ENCODE results near the gene CLIP2.
A peak's percentile ranks its signal among the peaks of the same experiment; 100 is the strongest.
"Not testable (repeated sequence)": the region's sequence is repeated elsewhere in the genome, so short reads cannot be mapped to it uniquely, and the experiment has no call there.

The CLIP2 gene

DNA sequence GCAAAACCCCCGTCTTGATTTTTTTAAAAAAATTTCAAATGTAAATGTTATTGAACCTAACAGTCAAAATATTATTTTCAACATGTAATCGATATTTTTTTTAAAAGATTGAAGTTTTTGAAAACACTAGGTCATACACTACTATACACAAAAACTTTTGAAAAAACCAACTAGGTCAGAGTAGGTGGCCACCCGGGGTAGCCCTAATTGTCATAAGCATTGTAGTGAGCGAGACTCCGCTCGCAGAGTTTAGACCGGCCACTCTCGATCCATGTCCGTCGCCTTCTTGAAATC lies 35.4 kb upstream of the CLIP2 start:
- H3K4me3 ChIP-seq (ENCODE audit: low read length) = peak overlapping the region; percentile 94
- TF ChIP-seq, protein P1, sequence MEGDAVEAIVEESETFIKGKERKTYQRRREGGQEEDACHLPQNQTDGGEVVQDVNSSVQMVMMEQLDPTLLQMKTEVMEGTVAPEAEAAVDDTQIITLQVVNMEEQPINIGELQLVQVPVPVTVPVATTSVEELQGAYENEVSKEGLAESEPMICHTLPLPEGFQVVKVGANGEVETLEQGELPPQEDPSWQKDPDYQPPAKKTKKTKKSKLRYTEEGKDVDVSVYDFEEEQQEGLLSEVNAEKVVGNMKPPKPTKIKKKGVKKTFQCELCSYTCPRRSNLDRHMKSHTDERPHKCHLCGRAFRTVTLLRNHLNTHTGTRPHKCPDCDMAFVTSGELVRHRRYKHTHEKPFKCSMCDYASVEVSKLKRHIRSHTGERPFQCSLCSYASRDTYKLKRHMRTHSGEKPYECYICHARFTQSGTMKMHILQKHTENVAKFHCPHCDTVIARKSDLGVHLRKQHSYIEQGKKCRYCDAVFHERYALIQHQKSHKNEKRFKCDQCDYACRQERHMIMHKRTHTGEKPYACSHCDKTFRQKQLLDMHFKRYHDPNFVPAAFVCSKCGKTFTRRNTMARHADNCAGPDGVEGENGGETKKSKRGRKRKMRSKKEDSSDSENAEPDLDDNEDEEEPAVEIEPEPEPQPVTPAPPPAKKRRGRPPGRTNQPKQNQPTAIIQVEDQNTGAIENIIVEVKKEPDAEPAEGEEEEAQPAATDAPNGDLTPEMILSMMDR (conservative IDR thresholded peaks at IDR 0.05; ENCODE audit: low read length) = no peak
- DNase-seq (ENCODE audit: low read depth) = no peak

DNA sequence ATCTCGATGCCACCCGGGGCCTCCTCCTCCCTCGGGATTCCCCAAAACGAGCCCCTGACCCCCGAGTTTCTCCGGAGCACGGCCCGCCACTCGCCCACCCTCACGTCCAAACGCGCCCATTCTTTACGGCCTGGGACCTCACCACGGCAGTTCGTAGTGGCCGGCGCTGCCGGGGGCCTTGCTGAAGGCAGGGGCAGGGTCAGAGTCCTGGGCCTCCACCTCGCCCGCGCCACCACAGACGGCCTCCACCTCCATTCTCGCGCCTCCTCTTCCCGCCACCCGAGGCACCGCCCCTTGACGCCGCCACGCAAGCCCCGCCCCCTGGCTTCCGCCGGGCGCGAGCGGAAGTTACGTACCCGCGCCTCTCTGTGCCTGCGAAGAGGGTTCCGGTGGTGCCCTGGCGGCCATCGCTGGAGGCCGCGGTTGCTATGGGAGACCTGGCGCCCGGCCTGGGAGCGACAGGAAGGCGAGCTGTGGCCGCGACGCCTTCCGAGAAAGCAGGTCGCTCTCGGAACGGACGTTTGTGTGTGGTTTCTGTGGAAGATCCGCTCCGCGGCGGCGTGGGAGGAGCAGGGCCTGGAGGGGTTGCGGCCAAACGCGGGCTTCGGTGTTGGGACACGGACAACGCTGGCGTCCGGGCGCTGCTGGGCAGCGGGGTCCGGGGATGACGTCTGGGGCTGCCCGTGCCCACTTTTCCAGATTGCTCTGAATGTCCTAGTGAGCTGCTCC lies 34.9 kb upstream of the CLIP2 start, which contains the start of gene RFC2:
RFC2 (minus strand) TSS at position 271 of the 729 bp plus-strand sequence; CDS start at position 255, 16 bp downstream.
- DNase-seq (ENCODE audit: low read depth) = peak; percentile 97
- peak within 1 kb of the TSS; percentile 94 for H3K4me3 ChIP-seq (ENCODE audit: low read length)
- TF ChIP-seq, protein P1 (conservative IDR thresholded peaks at IDR 0.05; ENCODE audit: low read length) = no peak; the same call in 1 of the 2 replicates

DNA sequence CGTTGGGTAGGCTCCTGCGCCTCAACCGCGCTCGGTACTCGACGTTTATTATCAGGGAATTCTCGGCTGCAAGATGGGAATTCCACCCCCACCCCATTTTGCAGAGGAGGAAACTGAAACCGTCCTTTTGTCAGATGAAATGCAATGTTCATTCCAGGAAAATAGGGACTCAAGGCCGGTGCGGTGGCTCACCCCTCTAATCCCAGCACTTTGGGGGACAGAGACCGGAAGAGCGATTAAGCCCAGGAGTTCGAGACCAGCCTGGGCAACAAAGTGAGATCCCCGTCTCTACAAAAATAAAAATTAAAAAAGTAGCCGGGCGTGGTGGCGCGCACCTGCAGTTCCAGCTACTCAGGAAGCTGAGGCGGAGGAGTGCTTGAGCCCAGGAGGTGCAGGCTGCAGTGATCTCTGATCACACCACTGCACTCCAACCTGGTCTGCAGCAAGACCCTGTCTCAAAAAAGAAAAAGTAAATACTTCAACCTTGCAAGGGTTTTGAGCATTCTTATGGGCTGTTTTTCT lies 34.3 kb upstream of the CLIP2 start:
- TF ChIP-seq, protein P1 (conservative IDR thresholded peaks at IDR 0.05; ENCODE audit: low read length) = no peak
- H3K4me3 ChIP-seq (ENCODE audit: low read length) = peak overlapping the region; percentile 94
- no peak for DNase-seq (ENCODE audit: low read depth)

DNA sequence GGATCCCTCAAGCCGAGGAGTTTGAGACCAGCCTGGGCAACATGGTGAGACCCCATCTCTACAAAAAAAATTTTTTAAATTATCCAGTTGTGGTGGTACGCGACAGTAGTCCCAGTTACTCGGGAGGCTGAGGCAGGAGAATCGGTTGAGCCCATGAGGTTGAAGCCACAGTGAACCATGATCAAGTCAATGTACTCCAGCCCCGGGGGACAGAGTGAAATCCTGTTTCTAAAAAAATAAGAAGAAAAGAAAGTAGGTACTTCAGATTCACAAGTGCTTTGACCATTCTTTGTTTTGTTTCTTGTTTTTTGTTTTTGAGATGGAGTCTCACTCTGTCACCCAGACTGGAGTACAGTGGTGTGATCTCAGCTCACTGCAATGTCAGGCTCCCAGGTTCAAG lies 33.7 kb upstream of the CLIP2 start:
- DNase-seq (ENCODE audit: low read depth) = not testable (repeated sequence)
- H3K4me3 ChIP-seq (ENCODE audit: low read length) = peak overlapping the region; percentile 94

DNA sequence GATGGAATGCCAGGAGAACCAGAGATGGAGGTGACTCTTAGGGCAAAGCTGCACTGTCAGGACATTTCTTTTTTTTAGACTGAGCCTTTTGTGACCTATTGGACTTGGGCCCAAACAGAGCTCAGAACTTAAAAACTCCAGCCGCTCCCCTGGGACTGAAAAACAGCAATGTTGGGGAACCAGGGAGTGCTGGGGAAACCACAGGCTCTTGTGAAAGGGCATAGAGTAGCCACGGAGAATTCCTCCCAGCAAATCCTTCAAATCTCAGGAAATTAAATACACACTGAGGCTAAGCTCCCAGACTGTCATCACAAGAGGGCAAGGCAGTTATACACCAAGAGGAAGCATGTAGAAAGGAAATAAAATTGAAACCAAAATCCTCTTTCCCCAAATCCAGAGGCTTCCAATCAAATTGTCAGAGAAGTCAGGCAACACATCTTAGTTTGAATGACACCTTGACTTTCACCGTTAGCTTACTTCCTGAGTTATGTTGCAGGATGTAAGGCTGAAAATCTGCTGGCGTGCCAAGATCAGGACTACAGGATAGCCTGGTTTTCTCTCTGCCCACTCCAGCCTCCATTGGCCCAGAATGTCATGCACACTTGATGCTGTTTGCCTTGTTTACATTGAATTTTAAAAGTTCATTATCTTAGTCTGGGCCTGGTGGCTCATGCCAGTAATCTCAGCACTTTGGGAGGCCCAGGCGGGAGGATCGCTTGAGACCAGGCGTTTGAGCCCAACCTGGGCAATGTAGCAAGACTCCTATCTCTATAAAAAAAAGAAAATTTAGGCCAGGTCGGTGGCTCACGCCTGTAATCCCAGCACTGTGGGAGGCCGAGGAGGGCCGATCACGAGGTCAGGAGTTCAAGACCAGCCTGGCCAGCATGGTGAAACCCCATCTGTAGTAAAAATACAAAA lies 32.5 kb upstream of the CLIP2 start:
- TF ChIP-seq, protein P1 (conservative IDR thresholded peaks at IDR 0.05; ENCODE audit: low read length) = no peak
- H3K4me3 ChIP-seq (ENCODE audit: low read length) = no peak overlapping the region
- DNase-seq (ENCODE audit: low read depth) = peak; percentile 97

DNA sequence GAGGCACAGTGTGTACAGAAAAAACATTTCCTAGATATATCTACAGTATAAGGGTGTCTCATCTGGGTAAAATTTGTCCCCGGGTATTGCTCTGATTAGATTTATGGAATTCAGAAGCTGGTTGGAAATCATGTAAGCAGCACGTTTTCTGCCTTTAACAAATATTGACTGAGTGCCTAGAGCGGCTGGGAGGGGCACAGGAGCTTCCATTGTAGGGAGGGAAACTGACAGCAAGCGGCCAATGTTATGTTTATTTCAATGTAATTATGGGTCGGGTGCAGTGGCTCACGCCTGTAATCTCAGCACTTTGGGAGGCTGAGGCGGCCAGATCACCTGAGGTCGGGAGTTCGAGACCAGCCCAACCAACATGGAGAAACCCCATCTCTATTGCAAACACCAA lies 30.6 kb upstream of the CLIP2 start:
- no peak for DNase-seq (ENCODE audit: low read depth)
- TF ChIP-seq, protein P1 (conservative IDR thresholded peaks at IDR 0.05; ENCODE audit: low read length) = no peak

DNA sequence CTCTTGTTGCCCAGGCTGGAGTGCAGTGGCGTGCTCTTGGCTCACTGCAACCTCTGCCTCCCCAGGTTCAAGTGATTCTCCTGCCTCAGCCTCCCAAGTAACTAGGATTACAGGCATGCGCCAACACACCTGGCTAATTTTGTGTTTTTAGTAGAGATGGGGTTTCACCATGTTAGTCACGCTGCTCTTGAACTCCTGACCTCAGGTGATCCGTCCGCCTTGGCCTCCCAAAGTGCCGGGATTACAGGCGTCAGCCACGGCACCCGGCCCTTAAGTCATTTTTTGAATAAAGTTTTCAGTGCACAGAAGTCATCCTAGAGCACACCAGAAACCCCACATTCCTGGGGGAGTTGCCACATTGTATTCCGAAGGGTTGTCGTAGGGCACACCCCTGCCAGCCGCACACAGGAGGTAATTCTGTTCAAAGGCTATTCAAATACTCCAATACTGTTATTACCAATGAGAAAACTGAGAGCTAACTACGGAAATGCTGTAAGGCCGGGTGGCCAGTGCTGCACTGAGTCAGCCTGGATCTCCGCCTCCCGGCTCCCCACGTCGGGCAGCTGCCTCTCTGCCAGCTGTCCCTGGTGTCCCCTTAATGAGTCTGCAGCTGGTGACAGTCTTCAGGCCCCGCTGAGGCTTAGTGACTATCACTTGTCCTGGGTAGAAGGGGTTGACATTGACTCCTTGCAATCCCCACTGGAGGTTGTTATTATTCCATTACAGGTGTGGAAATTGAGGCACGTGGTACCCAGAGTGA lies 26.4 kb upstream of the CLIP2 start:
- H3K4me3 ChIP-seq (ENCODE audit: low read length) = no peak overlapping the region
- TF ChIP-seq, protein P1 (conservative IDR thresholded peaks at IDR 0.05; ENCODE audit: low read length) = no peak
- no peak for DNase-seq (ENCODE audit: low read depth)

More for the DNA sequence above, 30.6 kb upstream of the CLIP2 start:
- H3K4me3 ChIP-seq (ENCODE audit: low read length) = no peak overlapping the region
